ENCODE results near the gene KRIT1. TPM values are rescaled to one million over a fixed set of nuclear protein-coding genes. Genes with fewer than 3 reads are reported as not detected.

Gene KRIT1
- 137 TPM for total RNA-seq

DNA sequence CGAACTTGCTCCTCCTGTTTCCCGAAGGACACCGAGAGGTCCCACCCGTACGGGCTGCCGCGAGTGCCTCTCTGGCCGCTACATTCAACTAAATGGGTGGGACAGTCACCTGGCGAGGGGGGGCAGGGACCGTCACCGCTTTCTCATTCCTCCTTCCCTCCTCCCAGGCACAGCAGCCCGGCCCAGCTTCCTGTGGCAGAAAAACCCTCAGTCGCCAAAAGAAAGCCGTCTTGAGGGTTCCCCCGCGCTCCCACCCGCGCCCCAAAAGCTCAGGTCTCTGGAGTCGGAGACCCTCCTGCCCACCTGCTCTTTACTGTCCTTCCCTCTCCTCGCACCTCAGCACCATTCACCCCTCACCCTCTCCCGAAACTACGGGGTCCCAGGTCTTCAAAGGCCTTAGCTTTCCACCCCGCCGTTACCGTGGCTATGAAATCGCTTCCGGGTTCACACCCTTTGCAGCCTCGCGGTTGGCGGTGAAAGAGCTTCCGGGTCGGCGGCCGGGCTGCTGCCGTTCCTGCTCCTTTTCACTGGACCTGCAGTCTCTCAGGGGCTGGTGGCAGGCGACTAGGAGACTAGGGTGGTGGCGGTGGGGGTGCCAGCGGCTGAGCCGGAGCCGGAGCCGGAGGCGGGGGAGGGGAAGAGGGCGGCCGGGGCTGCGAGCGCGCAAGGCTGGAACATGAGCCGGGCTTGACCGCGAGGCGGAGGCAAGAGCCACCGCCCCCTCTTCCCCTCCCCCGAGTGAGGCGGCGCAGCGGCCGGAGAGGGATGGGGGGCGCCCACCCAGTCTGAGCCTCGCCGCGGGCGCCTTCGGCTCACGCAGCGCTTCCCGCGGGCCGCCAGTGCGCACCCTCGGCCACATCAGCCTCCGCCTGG, at the start of gene KRIT1, which contains the start of gene ANKIB1:
KRIT1 (minus strand) TSS at position 428 of the 873 bp plus-strand sequence. CDS start 3,779 bp downstream, outside the sequence.
ANKIB1 (plus strand) TSS at position 488 of the 873 bp plus-strand sequence. CDS start 49,005 bp downstream, outside the sequence.

DNA sequence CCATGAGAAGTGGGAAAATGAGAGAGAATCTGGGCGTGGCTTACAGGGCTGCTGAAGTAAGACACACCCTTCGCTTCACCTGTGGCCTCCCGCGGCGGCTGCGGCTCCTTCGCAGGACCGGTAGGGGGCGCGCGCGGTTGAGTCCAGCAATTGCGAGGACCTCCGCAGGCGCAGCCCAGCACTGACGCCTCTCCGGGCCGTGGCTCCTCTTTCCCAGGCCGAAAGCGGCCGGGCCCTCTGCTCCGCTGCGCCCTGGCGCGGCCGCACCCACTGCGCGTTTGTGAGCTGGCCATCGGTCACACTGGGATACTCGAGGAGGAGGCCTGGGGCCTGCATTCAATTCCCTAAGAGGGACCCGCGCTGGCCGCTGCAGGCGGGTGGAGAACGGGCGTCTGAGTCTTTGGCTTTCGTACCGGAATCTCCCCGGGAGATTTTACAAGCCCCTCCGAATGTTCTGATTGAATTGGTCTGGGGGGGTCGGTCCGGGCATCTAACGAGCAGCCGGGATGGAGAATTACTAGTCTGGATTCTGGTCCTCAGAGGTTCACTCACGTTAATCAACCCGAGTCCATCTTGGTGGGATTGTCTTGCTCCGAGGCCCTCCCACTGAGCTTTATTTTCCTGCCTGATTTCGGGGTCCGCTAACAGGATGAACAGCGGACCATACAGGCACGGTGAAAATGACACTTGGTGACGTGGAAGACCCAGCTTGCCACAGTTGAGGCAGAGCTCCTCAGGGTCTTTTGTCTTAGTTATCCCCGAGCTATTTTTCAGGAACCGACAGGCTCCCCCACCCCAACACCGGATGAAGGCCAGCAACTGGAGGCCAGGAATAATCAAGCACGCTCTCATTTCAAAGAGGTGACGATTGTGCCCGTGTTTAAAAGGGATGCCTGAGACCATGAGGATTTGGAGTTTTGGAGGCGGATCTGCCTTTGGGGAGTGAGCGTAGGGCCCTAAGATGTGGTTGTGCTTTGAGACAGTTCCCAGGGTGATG, 66.5 kb downstream of the KRIT1 start, which contains the start of gene LRRD1:
LRRD1 (minus strand) TSS at position 215 of the 997 bp plus-strand sequence. CDS start 13,940 bp downstream, outside the sequence.

Other genes starting within 250 kb of the KRIT1 start
- gene CYP51A1, start 111.4 kb downstream of the KRIT1 start, total RNA-seq = 110 TPM
- gene LRRD1, start 66.8 kb downstream of the KRIT1 start, total RNA-seq = 0.44 TPM
- gene ANKIB1, start 60 bp upstream of the KRIT1 start, total RNA-seq = 63.7 TPM
- gene GATAD1, start 201.6 kb upstream of the KRIT1 start, total RNA-seq = 61.0 TPM
- not detected for gene ERVW-1, start 232.0 kb upstream of the KRIT1 start, total RNA-seq